Activated CD4-positive, CD25-positive, alpha-beta regulatory T cell treated with anti-CD3 and anti-CD28 coated beads, Interleukin-2, amount 50 U/mL, for 72 hours (primary cell): ENCODE measurements around the gene TMEM229A.
"Not testable (repeated sequence)": the region's sequence is repeated elsewhere in the genome, so short reads cannot be mapped to it uniquely, and the experiment has no call there.

Experiments
- DNase-seq: peaks from one replicate; pipeline ENCODE4 v3.0.0; 2021

Gene TMEM229A

GRCh38 chr7:124031919-124032318 is 948 bp downstream of the TMEM229A start:
- DNase-seq, result no peak

DNA sequence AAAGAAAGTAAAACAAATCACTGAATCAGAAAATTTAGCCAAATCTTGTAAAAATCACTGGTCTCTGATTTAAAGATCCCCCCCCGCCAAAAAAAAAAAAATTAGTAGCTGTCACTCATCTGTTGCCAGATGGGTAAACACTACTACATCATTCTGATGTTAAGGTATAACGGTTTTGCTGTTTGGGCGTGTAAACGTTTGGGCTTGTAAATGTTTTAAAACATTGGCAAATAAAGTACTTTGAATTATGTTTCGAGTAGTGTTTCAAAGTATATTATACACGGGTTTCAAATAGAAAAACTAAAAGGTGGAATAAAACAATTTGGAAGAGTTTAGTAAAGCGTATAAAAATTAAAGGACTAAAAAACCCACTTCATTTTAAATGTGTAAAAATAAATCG is 1.5 kb downstream of the TMEM229A start:
- DNase-seq, result no peak

DNA sequence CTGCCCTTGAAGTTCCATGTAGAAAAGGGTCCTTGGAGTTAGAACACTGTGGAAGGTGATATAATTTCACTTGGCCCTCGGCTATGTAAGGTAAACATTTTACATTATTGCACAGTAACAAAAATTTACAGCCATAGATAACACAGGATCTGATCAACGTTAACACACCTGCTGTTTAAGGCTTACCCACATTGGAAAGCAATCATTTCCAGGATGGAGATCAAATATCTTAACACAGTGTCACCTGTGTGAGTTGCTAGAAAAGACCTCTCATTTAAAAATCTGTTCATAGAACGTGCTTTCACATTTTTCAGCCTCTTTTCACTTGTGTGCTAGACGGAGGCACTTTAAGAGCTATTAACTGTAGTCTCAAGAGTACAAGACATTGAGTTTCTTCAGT is 1.9 kb downstream of the TMEM229A start:
- no peak for DNase-seq

GRCh38 chr7:124029396-124030188 is 3.3 kb downstream of the TMEM229A start:
- no peak for DNase-seq

GRCh38 chr7:124027236-124027635 is 5.6 kb downstream of the TMEM229A start:
- no peak for DNase-seq

DNA sequence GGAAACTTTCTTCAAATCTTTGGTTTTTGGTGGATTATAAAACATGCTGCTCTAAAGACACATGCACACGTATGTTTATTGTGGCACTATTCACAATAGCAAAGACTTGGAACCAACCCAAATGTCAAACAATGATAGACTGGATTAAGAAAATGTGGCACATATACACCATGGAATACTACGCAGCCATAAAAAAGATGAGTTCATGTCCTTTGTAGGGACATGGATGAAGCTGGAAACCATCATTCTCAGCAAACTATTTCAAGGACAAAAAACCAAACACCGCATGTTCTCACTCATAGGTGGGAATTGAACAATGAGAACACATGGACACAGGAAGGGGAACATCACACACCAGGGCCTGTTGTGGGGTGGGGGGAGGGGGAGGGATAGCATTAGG is 8.5 kb downstream of the TMEM229A start:
- not testable (repeated sequence) for DNase-seq

GRCh38 chr7:124022551-124022950 is 10.3 kb downstream of the TMEM229A start:
- DNase-seq, result no peak

DNA sequence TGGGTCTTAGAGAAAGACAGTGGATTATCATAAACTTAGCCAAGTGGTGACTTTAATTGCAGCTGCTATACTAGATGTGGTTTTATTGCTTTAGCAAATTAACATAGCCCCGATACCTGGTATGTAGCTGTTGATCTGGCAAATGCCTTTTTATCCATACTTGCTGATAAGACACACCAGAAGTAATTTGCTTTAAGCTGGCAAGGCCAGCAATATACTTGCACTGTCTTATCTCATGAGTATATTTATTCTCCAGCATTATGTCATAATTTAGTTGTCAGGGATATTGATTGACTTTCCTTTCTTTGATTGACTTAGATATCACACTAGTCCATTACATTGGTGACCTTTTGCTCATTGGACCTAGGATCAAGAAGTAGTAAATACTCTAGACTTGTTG is 12.8 kb downstream of the TMEM229A start:
- DNase-seq, result no peak

DNA sequence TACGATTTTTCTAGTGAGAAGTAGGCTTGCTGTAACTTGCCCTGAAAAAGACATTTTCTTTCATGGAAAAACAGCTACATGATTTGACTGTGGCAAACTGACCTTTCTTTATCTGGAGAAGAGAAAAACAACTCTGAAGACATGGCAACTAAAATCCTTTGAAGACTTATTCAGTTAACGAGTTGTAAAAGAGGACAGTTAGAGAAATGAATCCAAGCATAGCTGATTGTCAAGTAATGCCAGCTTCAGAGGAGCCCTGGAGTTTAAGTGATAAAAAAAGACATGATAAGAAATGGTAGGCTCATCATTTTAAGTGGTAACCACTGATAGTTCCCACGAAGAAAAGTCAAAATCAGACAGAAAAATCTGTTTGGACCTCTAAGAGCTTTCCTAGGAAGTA is 19.6 kb downstream of the TMEM229A start:
- DNase-seq, result no peak

DNA sequence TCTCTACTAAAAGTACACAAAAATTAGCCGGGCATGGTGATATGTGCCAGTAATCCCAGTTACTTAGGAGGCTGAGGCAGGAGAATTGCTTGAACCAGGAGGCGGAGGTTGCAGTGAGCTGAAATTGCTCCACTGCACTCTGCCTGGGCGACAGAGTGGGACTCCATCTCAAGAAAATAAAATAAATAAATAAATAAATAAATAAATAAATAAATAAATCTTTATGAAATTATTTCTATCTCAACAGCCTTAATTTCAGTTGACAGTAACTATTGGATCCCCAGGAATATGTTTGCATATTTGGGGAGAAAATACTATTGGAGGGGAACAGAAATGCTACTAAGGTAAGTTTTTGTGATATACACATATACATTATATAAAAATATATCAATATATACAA is 20.0 kb downstream of the TMEM229A start:
- DNase-seq, result no peak

DNA sequence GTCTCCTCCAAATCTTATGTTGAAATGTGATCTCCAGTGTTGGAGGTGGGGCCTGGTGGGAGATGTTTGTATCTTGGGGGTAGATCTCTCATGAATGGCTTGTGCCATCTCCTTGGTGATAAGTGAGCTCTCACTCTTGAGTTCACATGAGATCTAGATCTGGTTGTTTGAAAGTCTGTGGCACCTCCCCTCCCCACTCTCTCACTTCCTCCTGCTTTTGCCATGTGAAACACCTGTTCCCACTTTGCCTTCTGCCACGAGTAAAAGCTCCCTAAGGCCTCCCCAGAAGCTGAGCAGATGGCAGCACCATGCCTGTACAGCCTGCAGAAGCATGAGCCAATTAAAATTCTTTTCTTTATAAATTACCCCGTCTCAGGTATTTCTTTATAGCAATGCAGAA is 23.5 kb downstream of the TMEM229A start:
- DNase-seq, result no peak

DNA sequence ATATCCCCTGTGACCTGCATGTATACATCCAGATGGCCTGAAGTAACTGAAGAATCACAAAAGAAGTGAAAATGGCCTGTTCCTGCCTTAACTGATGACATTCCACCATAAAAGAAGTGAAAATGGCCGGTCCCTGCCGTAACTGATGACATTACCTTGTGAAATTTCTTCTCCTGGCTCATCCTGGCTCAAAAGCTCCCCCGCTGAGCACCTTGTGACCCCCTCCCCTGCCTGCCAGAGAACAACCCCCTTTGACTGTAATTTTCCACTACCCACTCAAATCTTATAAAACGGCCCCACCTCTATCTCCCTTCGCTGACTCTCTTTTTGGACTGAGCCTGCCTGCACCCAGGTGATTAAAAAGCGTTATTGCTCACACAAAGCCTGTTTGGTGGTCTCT is 24.6 kb downstream of the TMEM229A start:
- DNase-seq, result not testable (repeated sequence)

- DNase-seq, result no peak
These were observed 33.2 kb downstream of the TMEM229A start for GRCh38 chr7:123999703-124000102.

GRCh38 chr7:123998921-123999320 is 33.9 kb downstream of the TMEM229A start:
- DNase-seq, result no peak

GRCh38 chr7:123996327-123996625 is 36.6 kb downstream of the TMEM229A start:
- no peak for DNase-seq

- DNase-seq, result no peak
These were observed 37.1 kb downstream of the TMEM229A start for GRCh38 chr7:123995617-123996326.

- no peak for DNase-seq
These were observed 38.4 kb downstream of the TMEM229A start for GRCh38 chr7:123994449-123994848.

- DNase-seq, result no peak
These were observed 38.9 kb downstream of the TMEM229A start for GRCh38 chr7:123993996-123994395.

GRCh38 chr7:123992913-123993518 is 39.9 kb downstream of the TMEM229A start:
- no peak for DNase-seq

- DNase-seq, result no peak
These were observed 45.4 kb downstream of the TMEM229A start for GRCh38 chr7:123987445-123987844.
